HepG2 (cell line): ENCODE data around the gene LIF. TPM values are rescaled to one million over a fixed set of nuclear protein-coding genes. Genes with fewer than 3 reads are reported as not detected.
A peak's percentile ranks its signal among the peaks of the same experiment; 100 is the strongest.

Experiments
- ATAC-seq: fragments of 200-7000 bp; cut with Tn5 transposase; 3 replicates; pipeline ENCODE4 v1.9.1; 2020; ENCODE audit warnings: mild to moderate bottlenecking, moderate library complexity
- BruUV-seq: library from RNA; stranded (reverse); fragments of 400-500 nt; replicated peaks from 2 replicates; lab custom pipeline; 2021; lab: Mats Ljungman, UMichigan
- CTCF ChIA-PET: fragments of 300-600 bp; formaldehyde crosslinking; extraction: SDS; loops from one replicate; lab custom pipeline; 2021; ENCODE audit warnings: low total read pairs, inconsistent platforms, low intra/inter-chr PET ratio; lab: Yijun Ruan, JAX
- POLR2A ChIA-PET: fragments of 350-600 bp; sonication (Branson Sonifier 250); formaldehyde crosslinking; loops from one replicate; lab custom pipeline; 2020; ENCODE audit warnings: antibody characterized with exemption, inconsistent platforms; lab: Yijun Ruan, JAX
- DNase-seq: peaks from one replicate; pipeline ENCODE4 v3.0.0-alpha.2; 2015; ENCODE audit warnings: low spot score
- FAIRE-seq: peaks from 3 replicates; lab custom pipeline; 2011; peaks lifted over from hg19 to GRCh38; lab: Jason Lieb, UNC
- H2AFZ ChIP-seq: one replicate; pipeline ENCODE4 v1.6.1; 2011; ENCODE audit warnings: low read length, inconsistent platforms
- H3K27ac ChIP-seq: fragments of 300-600 bp; 3 replicates; pipeline ENCODE4 v1.8.0; 2011; ENCODE audit warnings: mixed run types, mild to moderate bottlenecking, mixed read lengths, low read length, inconsistent platforms; ENCODE audit not compliant: insufficient read depth; ENCODE audit errors: extremely low read length
- H3K27me3 ChIP-seq, 2 experiments: fragments of 200-600 bp in 1 of 2; 2 replicates in 1 of 2; 3 replicates in 1 of 2; pipeline versions ENCODE4 v1.6.0 to v1.8.0; 2011; ENCODE audit warnings: low read length in 2 of 2, mild to moderate bottlenecking in 2 of 2, moderate library complexity in 2 of 2, inconsistent platforms in 1 of 2; ENCODE audit not compliant: insufficient read depth in 2 of 2, control insufficient read depth in 1 of 2
- H3K36me3 ChIP-seq, 2 experiments: fragments of 200-600 bp in 1 of 2; replicated peaks in 1 of 2; 2 replicates in 1 of 2; 3 replicates in 1 of 2; pipeline versions ENCODE4 v1.5.1 to v1.8.0; 2011; ENCODE audit warnings: low read length in 2 of 2, inconsistent platforms in 1 of 2; ENCODE audit not compliant: insufficient read depth in 2 of 2, control insufficient read depth in 1 of 2
- H3K4me1 ChIP-seq: 2 replicates; pipeline ENCODE4 v1.5.1; 2012; ENCODE audit warnings: low read length, inconsistent platforms; ENCODE audit not compliant: insufficient read depth
- H3K4me2 ChIP-seq: 2 replicates; pipeline ENCODE4 v1.6.0; 2011; ENCODE audit warnings: low read depth, low read length, inconsistent platforms
- H3K4me3 ChIP-seq, 3 experiments: fragments of 200-600 bp in 1 of 3; sonication (generic), shearing (Covaris generic) in 1 of 3; replicated peaks in 1 of 3; 2 replicates each; pipeline ENCODE4 v1.5.1; 2011 to 2016; ENCODE audit warnings: low read length in 3 of 3, inconsistent platforms in 2 of 3, low read depth in 2 of 3, mild to moderate bottlenecking in 2 of 3, control low read depth in 1 of 3, mixed read lengths in 1 of 3; ENCODE audit not compliant: insufficient read depth in 1 of 3
- H3K79me2 ChIP-seq: one replicate; pipeline ENCODE4 v1.6.1; 2011; ENCODE audit warnings: low read length, inconsistent platforms; ENCODE audit not compliant: insufficient read depth
- H3K9ac ChIP-seq: 2 replicates; pipeline ENCODE4 v1.6.0; 2011; ENCODE audit warnings: mild to moderate bottlenecking, low read depth, low read length, inconsistent platforms; ENCODE audit not compliant: insufficient read depth
- H3K9me3 ChIP-seq: 2 replicates; pipeline ENCODE4 v1.5.1; 2012; ENCODE audit warnings: mild to moderate bottlenecking, low read length
- H4K20me1 ChIP-seq: 2 replicates; pipeline ENCODE4 v1.6.0; 2011; ENCODE audit warnings: inconsistent platforms, mild to moderate bottlenecking, low read length, moderate library complexity; ENCODE audit not compliant: insufficient read depth
- JUN ChIP-seq: sonication (generic); formaldehyde crosslinking; IDR thresholded peaks from 2 replicates; pipeline ENCODE4 v1.4.0; 2020; ENCODE audit warnings: mild to moderate bottlenecking, missing genetic modification reagents
- SP5 ChIP-seq: IDR thresholded peaks from 2 replicates; pipeline ENCODE4 v1.6.1; 2016; ENCODE audit warnings: low read depth, borderline replicate concordance
- ZNF407 ChIP-seq: sonication (generic); formaldehyde crosslinking; IDR thresholded peaks from one replicate; pipeline ENCODE4 v1.5.1; 2020; ENCODE audit warnings: mild to moderate bottlenecking, missing genetic modification reagents; ENCODE audit errors: not compliant biosample characterization
- WGBS: methylation state at CpG from one replicate; pipeline ENCODE4 v1.1.6; 2017; ENCODE audit warnings: low lambda C conversion rate; 5-methylcytosine and 5-hydroxymethylcytosine counted together
- in situ Hi-C: cut with HindIII; loops from 2 replicates; pipeline ENCODE4 v1.10.0; 2017; ENCODE audit warnings: low pct_unique_long_range_greater_than_20kb; ENCODE audit not compliant: extremely low pct_ligation_motif_present
- intact Hi-C: fragments of 100-400 bp; cut with micrococcal nuclease; formaldehyde crosslinking; loops from one replicate; pipeline ENCODE4 v1.10.0; 2022; ENCODE audit not compliant: unreplicated experiment
- polyA plus RNA-seq, 8 experiments: library from polyadenylated mRNA; depleted of rRNA in 3 of 8; stranded (reverse) in 7 of 8; unstranded in 1 of 8; fragments of >200 nt; fragmentation: Illumina TruSeq in 4 of 8; extraction: Trizol in 4 of 8; gene quantifications; 2 replicates each; pipeline versions ENCODE4 v1.2.1 to v1.2.3, GENCODE V29; 2011 to 2016; ENCODE audit warnings: low read depth in 4 of 8, missing spikeins in 1 of 8, mixed read lengths in 1 of 8; ENCODE audit not compliant: insufficient read depth in 1 of 8
- total RNA-seq, 5 experiments: library from RNA; depleted of rRNA; stranded (reverse); fragments of >200 nt; fragmentation: Illumina TruSeq; extraction: Trizol; gene quantifications; 2 replicates each; pipeline ENCODE4 v1.2.3, GENCODE V29; 2016; ENCODE audit warnings: low read depth in 1 of 5
- TF ChIP-seq, protein P1 (sequence below): sonication (generic); formaldehyde crosslinking; IDR thresholded peaks from 2 replicates; pipeline ENCODE4 v1.4.0; 2020; ENCODE audit warnings: mild to moderate bottlenecking, missing genetic modification reagents

Gene LIF
- total and polyA plus RNA-seq, 2 of the 13 experiments (the other 11 are each of a cell fraction or from before 2014, with no cell fraction given): 3.6 to 8.5 TPM

- ATAC-seq (no peak), DNase-seq (no peak), FAIRE-seq (no peak)
- H3K4me1 ChIP-seq: peaks cover 63% of the 10 kb centered on the region
- no TSS peak for BruUV-seq
- no peaks in the 10 kb centered on the region for H3K79me2 ChIP-seq
- H3K4me2 ChIP-seq: peak overlapping the region; percentile 74
- intact Hi-C loops: no loop called here
- 65% methylated on average over 9 of the region's 11 CpGs for WGBS
- ChIA-PET CTCF (no interaction called here), POLR2A (interaction anchor here (1.1 kb wide), 1 partner anchor 13 kb away, joined by 3 read pairs; no protein-coding TSS in a partner anchor)
- no peaks in the 10 kb centered on the region for H3K9me3 ChIP-seq
- TF ChIP-seq JUN (no peak), ZNF407 (CRISPR knock-in tag) (no peak), SP5 (CRISPR knock-in tag) (0 out of 2 replicates have a peak, but pooled peaks have one; percentile 8)
- TF ChIP-seq, protein P1, sequence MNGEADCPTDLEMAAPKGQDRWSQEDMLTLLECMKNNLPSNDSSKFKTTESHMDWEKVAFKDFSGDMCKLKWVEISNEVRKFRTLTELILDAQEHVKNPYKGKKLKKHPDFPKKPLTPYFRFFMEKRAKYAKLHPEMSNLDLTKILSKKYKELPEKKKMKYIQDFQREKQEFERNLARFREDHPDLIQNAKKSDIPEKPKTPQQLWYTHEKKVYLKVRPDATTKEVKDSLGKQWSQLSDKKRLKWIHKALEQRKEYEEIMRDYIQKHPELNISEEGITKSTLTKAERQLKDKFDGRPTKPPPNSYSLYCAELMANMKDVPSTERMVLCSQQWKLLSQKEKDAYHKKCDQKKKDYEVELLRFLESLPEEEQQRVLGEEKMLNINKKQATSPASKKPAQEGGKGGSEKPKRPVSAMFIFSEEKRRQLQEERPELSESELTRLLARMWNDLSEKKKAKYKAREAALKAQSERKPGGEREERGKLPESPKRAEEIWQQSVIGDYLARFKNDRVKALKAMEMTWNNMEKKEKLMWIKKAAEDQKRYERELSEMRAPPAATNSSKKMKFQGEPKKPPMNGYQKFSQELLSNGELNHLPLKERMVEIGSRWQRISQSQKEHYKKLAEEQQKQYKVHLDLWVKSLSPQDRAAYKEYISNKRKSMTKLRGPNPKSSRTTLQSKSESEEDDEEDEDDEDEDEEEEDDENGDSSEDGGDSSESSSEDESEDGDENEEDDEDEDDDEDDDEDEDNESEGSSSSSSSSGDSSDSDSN (CRISPR knock-in tag): 0 out of 2 replicates have a peak, but pooled peaks have one; percentile 2
- no peaks in the 10 kb centered on the region for H3K27me3 ChIP-seq
- H2AFZ ChIP-seq: no peak overlapping the region
- H3K36me3 ChIP-seq: no peaks in the 10 kb centered on the region
- peak overlapping the region; percentile 1 for H3K27ac ChIP-seq
- H4K20me1 ChIP-seq: no peaks in the 10 kb centered on the region
- in situ Hi-C loops: no loop called here
- peak overlapping the region in 2 of 3 experiments; percentile 56 to 67; a peak in 5 of 6 replicates for H3K4me3 ChIP-seq
- 0 out of 2 replicates have a peak overlapping the region, but pooled peaks have one; percentile 44 for H3K9ac ChIP-seq
Observed at GRCh38 chr22:30247561-30247960, 1.0 kb upstream of the LIF start.
